ENCODE data around the gene TMEM50B. TPM values are rescaled to one million over a fixed set of nuclear protein-coding genes. Genes with fewer than 3 reads are reported as not detected.

Gene TMEM50B
- total and polyA plus RNA-seq, 3 donors from 2014 or later: 57.8 to 115 (median 70.6) TPM

- H3K4me1 ChIP-seq: no peaks in the 10 kb centered on the region
- WGBS, 2 donors: 87 to 93% methylated on average over 8 of the region's 8 CpGs
- no peak for TF ChIP-seq CTCF (IDR thresholded peaks at IDR 0.05)
Observed at GRCh38 chr21:33428669-33429068, 51.1 kb downstream of the TMEM50B start.

DNA sequence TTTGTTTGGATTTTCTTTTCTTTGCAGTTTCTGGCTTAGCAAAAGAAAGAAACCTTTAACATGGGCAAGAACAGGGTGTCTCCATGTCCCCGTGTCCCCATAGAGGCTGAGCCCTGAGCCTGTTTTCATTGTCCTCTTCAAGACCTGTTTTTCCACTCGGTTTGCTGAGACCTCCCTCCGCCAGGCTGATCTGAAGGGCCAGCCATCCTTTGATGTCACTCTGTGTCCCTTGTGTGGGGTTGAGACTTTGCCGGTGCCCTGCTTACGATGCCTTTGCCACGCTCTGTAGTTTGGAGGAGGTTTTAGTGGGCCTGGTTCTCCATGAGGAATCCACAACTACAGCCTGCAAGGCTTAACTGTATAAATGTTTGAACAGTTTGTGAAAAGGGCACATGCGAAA is 52.7 kb downstream of the TMEM50B start:
- Histone ChIP-seq H3K4me1 (no peaks in the 10 kb centered on the region), H3K9me3 (no peaks in the 10 kb centered on the region), H3K27ac (no peak overlapping the region), H3K36me3 (ENCODE audit: low read depth, missing control alignments) (no peaks in the 10 kb centered on the region), H3K4me3 (no peak overlapping the region), H3K27me3 (no peaks in the 10 kb centered on the region)
- intact Hi-C loops (cut with DNase I; ENCODE audit: low total_unique reads): no loop called here
- no peak for DNase-seq
- 85 to 87% methylated on average over 7 of the region's 7 CpGs for WGBS, 2 donors
- TF ChIP-seq POLR2A (IDR thresholded peaks at IDR 0.05) (no peak), CTCF (IDR thresholded peaks at IDR 0.05) (no peak)

More at GRCh38 chr21:33428669-33429068, 51.1 kb downstream of the TMEM50B start:
- Histone ChIP-seq H3K4me3 (no peak overlapping the region), H3K27me3 (no peaks in the 10 kb centered on the region), H3K9me3 (no peaks in the 10 kb centered on the region), H3K27ac (no peak overlapping the region), H3K36me3 (ENCODE audit: low read depth, missing control alignments) (no peaks in the 10 kb centered on the region)
- intact Hi-C loops (cut with DNase I; ENCODE audit: low total_unique reads): no loop called here
- DNase-seq: no peak

DNA sequence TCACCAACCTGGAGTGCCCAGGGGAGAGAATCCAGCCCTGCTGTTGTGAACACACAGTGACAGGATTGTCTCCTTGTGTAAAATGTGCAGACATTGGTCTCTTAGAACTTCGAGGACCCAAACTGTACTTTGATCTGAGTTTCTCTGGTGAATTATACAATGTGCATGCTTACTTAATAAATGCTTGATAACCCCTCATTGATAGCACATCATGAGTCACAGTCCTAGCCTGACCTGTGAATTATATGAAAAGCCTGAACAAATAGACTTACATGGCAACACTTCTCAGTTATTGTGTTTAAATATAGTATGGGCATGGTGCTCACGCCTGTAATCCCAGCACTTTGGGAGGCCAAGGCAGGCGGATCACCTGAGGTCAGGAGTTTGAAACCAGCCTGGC is 53.9 kb downstream of the TMEM50B start:
- H3K27ac ChIP-seq: no peak overlapping the region
- DNase-seq: no peak
- H3K9me3 ChIP-seq: no peaks in the 10 kb centered on the region
- TF ChIP-seq CTCF (IDR thresholded peaks at IDR 0.05): no peak
- TF ChIP-seq POLR2A (IDR thresholded peaks at IDR 0.05): no peak
- H3K4me3 ChIP-seq: no peak overlapping the region
- H3K36me3 ChIP-seq (ENCODE audit: low read depth, missing control alignments): no peaks in the 10 kb centered on the region
- no peaks in the 10 kb centered on the region for H3K27me3 ChIP-seq
- intact Hi-C loops (cut with DNase I; ENCODE audit: low total_unique reads): no loop called here
- no peaks in the 10 kb centered on the region for H3K4me1 ChIP-seq
- WGBS, 2 donors: 81 to 93% methylated on average over 3 of the region's 3 CpGs

DNA sequence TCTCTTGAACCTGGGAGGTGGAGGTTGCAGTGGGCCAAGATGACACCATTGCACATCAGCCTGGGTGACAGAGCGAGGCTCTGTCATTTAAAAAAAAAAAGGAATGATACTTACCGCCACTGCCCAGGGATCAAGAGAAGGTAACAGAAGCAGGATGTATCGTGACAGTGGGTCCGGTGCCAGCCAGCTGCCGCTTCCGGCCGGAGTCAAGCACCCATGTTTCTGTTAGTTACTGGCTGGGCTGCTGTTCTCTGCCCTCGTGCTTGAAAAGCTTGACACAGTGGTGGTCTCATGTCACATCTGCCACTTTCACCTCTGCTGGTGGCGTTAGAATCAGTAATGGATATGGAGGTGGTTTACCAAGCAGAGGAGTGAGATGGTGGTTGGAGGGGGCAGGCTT is 55.6 kb downstream of the TMEM50B start:
- TF ChIP-seq CTCF (IDR thresholded peaks at IDR 0.05) (no peak), POLR2A (IDR thresholded peaks at IDR 0.05) (no peak)
- Histone ChIP-seq H3K4me3 (no peak overlapping the region), H3K36me3 (ENCODE audit: low read depth, missing control alignments) (no peaks in the 10 kb centered on the region), H3K27ac (no peak overlapping the region), H3K9me3 (no peaks in the 10 kb centered on the region), H3K27me3 (no peaks in the 10 kb centered on the region), H3K4me1 (peaks cover 9% of the 10 kb centered on the region)
- DNase-seq: no peak
- 92 to 97% methylated on average over 9 of the region's 9 CpGs for WGBS, 2 donors
- intact Hi-C loops (cut with DNase I; ENCODE audit: low total_unique reads): no loop called here

DNA sequence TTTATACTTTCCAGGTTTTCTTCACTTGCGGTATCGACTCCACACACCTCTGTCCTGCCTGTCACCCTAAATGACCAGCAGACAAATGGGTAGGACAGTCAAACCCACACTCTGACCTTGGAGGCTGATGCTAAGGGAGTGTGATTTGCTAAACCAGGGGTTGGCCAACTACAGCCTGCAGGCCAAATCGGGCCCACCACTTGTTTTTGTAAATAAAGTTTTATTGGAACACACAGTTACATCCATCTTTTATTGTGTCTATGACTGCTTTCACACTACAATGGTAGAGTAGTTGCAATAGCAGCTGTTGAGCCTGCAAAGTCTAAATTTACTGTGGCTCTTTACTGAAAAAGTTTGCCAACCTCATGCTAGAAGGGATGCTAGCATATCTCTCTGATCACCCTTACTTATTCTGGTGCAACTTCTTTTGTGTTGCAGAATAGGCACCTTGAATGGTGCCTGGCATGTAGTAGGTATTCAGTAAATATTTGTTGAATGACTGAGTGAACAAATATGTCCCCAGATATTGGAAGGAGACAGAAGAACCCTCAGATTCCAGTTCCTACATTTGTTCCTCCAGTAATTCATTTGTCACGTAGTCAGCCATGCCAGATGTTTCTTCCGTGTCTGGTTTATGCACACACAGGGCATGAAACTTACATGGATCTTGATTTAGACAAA is 57.9 kb downstream of the TMEM50B start:
- 93 to 95% methylated on average over 5 of the region's 5 CpGs for WGBS, 2 donors
- H3K27ac ChIP-seq: no peak overlapping the region
- DNase-seq: no peak
- H3K36me3 ChIP-seq (ENCODE audit: low read depth, missing control alignments): no peaks in the 10 kb centered on the region
- no peaks in the 10 kb centered on the region for H3K9me3 ChIP-seq
- no peak overlapping the region for H3K4me3 ChIP-seq
- intact Hi-C loops (cut with DNase I; ENCODE audit: low total_unique reads): no loop called here
- no peak for TF ChIP-seq CTCF (IDR thresholded peaks at IDR 0.05)
- TF ChIP-seq POLR2A (IDR thresholded peaks at IDR 0.05): no peak
- H3K4me1 ChIP-seq: peaks cover 20% of the 10 kb centered on the region
- no peaks in the 10 kb centered on the region for H3K27me3 ChIP-seq

Measured in testis (tissue), 3 donors.